GM12892 (cell line): ENCODE measurements around the gene NEK2.

ENCODE experiments used
- POLR2A ChIP-seq: IDR thresholded peaks from 2 replicates; pipeline ENCODE4 v1.6.1; 2011; ENCODE audit warnings: low read depth, low read length, control low read depth
- POLR2AphosphoS5 ChIP-seq: IDR thresholded peaks from 2 replicates; pipeline ENCODE4 v1.6.1; 2011; ENCODE audit warnings: low read depth, low read length, control low read depth
- TAF1 ChIP-seq: IDR thresholded peaks from 2 replicates; pipeline ENCODE4 v1.6.1; 2011; ENCODE audit warnings: low read depth, mild to moderate bottlenecking, control low read depth, low read length, borderline replicate concordance

GRCh38 chr1:211612786-211613107 is 62.7 kb downstream of the NEK2 start:
- TF ChIP-seq TAF1: no peak
- no peak for TF ChIP-seq POLR2AphosphoS5
- no peak for TF ChIP-seq POLR2A
